Smooth muscle cell of the coronary artery (primary cell): ENCODE results near the gene QRFPR. TPM values are rescaled to one million over a fixed set of nuclear protein-coding genes. Genes with fewer than 3 reads are reported as not detected.

Experiments used
- total RNA-seq: library from RNA; depleted of rRNA; stranded (reverse); fragments of >200 nt; gene quantifications from 2 replicates; pipeline ENCODE4 v1.2.3, GENCODE V29; 2014; ENCODE audit warnings: low replicate concordance

The QRFPR gene
- not detected in 2 replicates for total RNA-seq

DNA sequence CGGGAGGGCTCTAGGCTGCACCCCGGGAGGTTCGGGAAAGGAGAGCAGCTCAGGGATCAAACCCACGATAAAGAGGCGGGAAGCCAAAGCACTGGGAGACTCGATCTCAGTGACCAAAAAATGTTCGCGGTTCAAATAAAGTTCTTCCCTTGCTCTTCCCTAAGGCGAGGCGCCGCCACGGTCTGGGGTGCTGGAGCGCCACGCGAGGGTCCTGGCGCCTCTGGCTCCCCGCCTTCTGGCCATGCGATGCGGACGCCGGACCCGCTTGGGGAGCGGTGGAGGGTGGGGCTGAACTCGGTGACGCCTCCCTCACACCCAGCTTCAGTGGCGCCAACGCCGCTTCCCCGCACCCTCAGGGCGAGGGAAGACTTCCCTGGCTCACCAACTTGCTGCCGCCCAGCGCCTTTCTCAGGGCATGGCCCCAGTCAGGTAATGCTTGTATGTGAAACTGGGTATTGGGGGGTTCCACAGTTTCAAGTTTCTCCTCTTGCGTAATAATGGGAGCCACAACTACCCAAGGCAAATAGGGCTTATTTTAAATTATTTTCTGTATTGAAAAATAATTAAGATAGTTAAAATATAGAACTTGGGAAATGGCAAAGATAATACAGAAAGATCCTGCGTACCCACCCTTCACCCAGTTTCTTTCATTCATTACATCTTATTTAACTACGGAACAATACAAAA lies at the start of gene QRFPR:
Gene QRFPR, minus strand, starts transcription at position 243 of the 687 bp plus-strand sequence. CDS start 371 bp downstream, outside the sequence.

Other genes with a start within 250 kb of the QRFPR start
- under 0.01 TPM in 2 replicates for gene TNIP3, start 216.7 kb downstream of the QRFPR start, total RNA-seq